Neural progenitor cell (in vitro differentiated cells): Measurements from ENCODE around the gene KIAA0825.

Experiments
- EZH2phosphoT487 ChIP-seq: fragments of 200-600 bp; sonication (generic); IDR thresholded peaks from 2 replicates; pipeline ENCODE4 v1.6.1; 2017; ENCODE audit warnings: antibody characterized with exemption
- TF ChIP-seq, protein P1 (sequence below): fragments of 200-600 bp; sonication (generic); IDR thresholded peaks from 2 replicates; pipeline ENCODE4 v1.5.1; 2017; ENCODE audit warnings: antibody characterized with exemption, mild to moderate bottlenecking

DNA sequence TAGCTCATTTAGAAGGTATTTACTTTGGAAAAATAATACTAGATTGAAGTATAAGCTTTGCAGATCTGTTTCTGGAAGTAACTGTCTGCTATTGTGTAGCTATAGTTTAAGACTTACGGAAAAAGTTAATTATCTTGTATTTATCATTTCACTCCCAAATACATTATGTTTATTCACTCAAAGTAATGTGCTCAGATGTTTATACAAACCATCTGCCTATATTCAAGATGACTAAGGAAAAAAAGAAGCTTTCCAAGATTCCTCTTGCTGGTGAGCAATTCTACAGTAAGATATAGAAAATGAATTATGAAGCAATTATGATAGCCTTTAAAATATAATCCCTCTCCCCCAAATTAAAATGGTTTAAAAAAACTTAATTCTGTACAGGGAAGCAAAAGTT lies 137.9 kb downstream of the KIAA0825 start:
- TF ChIP-seq, protein P1, sequence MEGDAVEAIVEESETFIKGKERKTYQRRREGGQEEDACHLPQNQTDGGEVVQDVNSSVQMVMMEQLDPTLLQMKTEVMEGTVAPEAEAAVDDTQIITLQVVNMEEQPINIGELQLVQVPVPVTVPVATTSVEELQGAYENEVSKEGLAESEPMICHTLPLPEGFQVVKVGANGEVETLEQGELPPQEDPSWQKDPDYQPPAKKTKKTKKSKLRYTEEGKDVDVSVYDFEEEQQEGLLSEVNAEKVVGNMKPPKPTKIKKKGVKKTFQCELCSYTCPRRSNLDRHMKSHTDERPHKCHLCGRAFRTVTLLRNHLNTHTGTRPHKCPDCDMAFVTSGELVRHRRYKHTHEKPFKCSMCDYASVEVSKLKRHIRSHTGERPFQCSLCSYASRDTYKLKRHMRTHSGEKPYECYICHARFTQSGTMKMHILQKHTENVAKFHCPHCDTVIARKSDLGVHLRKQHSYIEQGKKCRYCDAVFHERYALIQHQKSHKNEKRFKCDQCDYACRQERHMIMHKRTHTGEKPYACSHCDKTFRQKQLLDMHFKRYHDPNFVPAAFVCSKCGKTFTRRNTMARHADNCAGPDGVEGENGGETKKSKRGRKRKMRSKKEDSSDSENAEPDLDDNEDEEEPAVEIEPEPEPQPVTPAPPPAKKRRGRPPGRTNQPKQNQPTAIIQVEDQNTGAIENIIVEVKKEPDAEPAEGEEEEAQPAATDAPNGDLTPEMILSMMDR: no peak
- no peak for TF ChIP-seq EZH2phosphoT487
